ENCODE measurements around the gene CENPP.
"Not testable (repeated sequence)": the region's sequence is repeated elsewhere in the genome, so short reads cannot be mapped to it uniquely, and the experiment has no call there.

Gene CENPP

GRCh38 chr9:92618633-92619225, 293.0 kb downstream of the CENPP start:
- no peak for DNase-seq (ENCODE audit: low read depth)
- TF ChIP-seq CTCF (conservative IDR thresholded peaks at IDR 0.05; ENCODE audit: low read depth, low read length) = no peak
- H3K4me3 ChIP-seq (ENCODE audit: low read length) = no peak overlapping the region

DNA sequence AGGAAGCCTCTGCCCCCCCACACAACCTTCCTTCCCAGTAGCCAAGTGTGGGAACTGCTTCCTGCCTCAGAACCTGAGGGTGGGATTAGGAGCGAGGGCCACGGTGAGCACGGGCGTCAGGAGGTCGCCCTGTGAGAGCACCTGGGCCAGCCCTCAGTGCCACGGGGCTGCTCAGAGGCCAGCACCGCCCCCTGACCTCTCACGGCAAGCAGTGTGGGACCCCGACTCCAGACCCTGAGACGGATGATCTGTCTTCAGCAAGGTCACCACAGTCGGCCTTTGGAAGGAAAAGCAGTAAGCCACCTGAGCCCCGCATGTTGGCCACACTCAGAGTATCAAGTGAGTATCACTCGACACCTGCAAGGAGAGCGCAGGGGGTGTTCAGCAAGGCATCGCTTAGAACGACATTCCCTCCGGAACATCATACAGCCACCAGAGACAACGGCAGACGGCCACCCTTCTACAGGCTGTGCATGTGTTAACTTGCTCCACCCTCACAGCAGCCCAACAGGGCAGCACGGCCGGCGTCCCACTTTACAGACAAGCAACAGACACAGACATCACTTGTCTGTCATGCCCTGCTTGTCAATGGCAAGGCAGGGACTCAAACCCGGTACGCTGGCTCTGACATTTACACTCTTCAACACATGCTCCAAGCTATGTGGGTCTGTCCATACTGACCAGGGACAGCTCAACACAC, 294.0 kb downstream of the CENPP start:
- no peak for TF ChIP-seq CTCF (conservative IDR thresholded peaks at IDR 0.05; ENCODE audit: low read depth, low read length)
- H3K4me3 ChIP-seq (ENCODE audit: low read length) = no peak overlapping the region
- DNase-seq (ENCODE audit: low read depth) = no peak

- no peak overlapping the region for H3K4me3 ChIP-seq (ENCODE audit: low read length)
- no peak for DNase-seq (ENCODE audit: low read depth)
- no peak for TF ChIP-seq CTCF (conservative IDR thresholded peaks at IDR 0.05; ENCODE audit: low read depth, low read length)
Measured at GRCh38 chr9:92620845-92621244, 295.1 kb downstream of the CENPP start.

DNA sequence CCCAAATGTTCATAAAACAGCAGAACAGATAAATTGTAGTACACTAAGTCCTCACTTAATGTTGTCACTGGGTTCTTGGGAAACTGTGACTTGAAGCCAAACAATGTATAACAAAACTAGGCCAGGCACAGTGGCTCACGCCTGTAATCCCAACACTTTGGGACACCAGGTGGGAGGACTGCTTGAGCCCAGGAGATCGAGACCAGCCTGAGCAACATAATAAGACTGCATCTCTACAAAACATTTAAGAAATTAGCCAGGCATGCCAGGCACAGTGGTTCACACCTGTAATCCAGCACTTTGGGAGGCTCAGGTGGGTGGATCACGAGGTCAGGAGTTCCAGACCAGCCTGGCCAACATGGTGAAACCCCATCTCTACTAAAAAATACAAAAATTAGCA, 298.2 kb downstream of the CENPP start:
- not testable (repeated sequence) for DNase-seq (ENCODE audit: low read depth); H3K4me3 ChIP-seq (ENCODE audit: low read length)

DNA sequence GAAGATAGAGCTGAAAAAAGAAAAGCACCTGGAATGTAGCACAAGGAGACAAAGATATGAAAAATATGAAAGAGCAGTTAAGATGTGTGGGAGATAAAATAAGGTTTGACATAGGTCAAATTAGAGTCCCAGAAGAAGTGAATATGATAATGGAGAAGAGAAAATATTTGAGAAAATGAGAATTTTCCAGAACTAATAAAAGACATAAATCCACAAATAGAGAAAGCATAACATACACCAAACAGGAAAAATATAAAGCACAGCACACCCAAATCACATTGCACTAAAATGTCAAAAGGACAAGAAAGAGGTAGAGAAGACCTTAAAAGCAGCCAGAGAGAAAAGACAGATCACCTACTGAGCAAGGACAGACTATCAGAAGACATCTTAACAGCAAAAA, 300.7 kb downstream of the CENPP start:
- H3K4me3 ChIP-seq (ENCODE audit: low read length) = no peak overlapping the region
- no peak for DNase-seq (ENCODE audit: low read depth)
- TF ChIP-seq CTCF (conservative IDR thresholded peaks at IDR 0.05; ENCODE audit: low read depth, low read length) = no peak

- no peak overlapping the region for H3K4me3 ChIP-seq (ENCODE audit: low read length)
- no peak for DNase-seq (ENCODE audit: low read depth)
- TF ChIP-seq CTCF (conservative IDR thresholded peaks at IDR 0.05; ENCODE audit: low read depth, low read length) = no peak
Measured at GRCh38 chr9:92627651-92628050, 301.9 kb downstream of the CENPP start.

DNA sequence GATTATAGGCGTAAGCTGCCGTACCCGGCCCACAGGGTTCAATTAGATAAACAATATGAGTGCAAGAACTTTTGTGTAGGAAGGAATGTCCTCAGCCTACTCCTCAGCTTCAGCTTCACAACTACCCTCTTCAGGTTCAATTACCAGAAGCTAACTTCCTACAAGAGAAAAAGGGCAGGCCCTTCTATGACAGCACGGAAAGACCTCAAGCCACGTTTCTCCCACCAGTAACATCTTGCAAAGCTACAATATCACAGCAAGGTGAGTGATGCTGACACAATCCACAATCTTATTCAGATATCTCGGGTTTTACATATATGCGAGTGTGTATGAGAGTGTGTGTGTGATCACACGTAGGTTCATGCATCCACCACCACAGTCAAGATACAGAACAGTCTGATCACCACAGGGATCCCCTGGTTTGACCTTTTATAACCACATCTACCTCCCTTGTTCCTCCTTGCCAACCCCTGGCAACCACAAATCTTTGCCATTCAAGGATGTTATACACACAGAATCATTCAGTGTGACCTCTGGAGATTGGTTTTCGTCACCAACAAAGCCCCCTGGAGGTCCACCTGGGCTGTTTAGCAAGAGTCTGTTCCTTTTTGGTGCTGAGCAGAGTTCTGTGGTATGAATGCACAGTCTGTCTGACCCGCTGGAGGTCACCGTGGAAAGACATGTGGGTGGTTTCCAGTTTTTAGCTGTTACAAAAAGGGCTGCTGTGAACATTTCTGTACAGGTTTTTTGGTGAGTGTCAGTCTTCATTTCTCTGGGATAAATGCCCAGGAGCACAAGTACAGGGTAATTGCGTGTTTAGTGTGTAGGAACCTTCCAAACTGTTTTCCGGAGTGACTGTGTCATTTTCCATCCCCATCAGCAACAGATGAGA, 305.9 kb downstream of the CENPP start:
- no peak for TF ChIP-seq CTCF (conservative IDR thresholded peaks at IDR 0.05; ENCODE audit: low read depth, low read length)
- no peak overlapping the region for H3K4me3 ChIP-seq (ENCODE audit: low read length)
- DNase-seq (ENCODE audit: low read depth) = no peak

Data from retinal pigment epithelial cell (primary cell).